ENCODE data around the gene SNX33. TPM values are rescaled to one million over a fixed set of nuclear protein-coding genes. Genes with fewer than 3 reads are reported as not detected.
"Not testable (repeated sequence)": the region's sequence is repeated elsewhere in the genome, so short reads cannot be mapped to it uniquely, and the experiment has no call there.

The SNX33 gene
- total RNA-seq, 4 donors from 2014 or later: 32.1 to 59.7 (median 49.5) TPM

GRCh38 chr15:75622505-75622904, 25.2 kb upstream of the SNX33 start:
- DNase-seq (ENCODE audit: low spot score in 2 of 2): no peak
- 70% methylated on average over 2 of the region's 2 CpGs for WGBS
- TF ChIP-seq POLR2AphosphoS5 (IDR thresholded peaks at IDR 0.05) (no peak), POLR2A (IDR thresholded peaks at IDR 0.05) (no peak), CTCF (IDR thresholded peaks at IDR 0.05) (no peak), EP300 (IDR thresholded peaks at IDR 0.05) (no peak)
- Histone ChIP-seq H3K4me1 (peaks cover 36% of the 10 kb centered on the region), H3K36me3 (peaks cover 18% of the 10 kb centered on the region), H3K27me3 (no peaks in the 10 kb centered on the region), H3K4me3 (no peak overlapping the region), H3K9me3 (no peaks in the 10 kb centered on the region), H3K27ac (no peak overlapping the region)

GRCh38 chr15:75625542-75626347, 22.0 kb upstream of the SNX33 start, which contains the start of gene SNUPN:
SNUPN (minus strand) TSS chr15:75625725; CDS start chr15:75621051, 4,674 bp downstream.
- H3K27me3 ChIP-seq: no peaks in the 10 kb centered on the region
- H3K9me3 ChIP-seq: no peaks in the 10 kb centered on the region
- H3K27ac ChIP-seq: peak within 1 kb of the TSS; percentile 90
- 1% methylated on average over 16 of the region's 47 CpGs for WGBS
- peak in 1 of 3 donors; percentile 15 for TF ChIP-seq POLR2AphosphoS5 (IDR thresholded peaks at IDR 0.05)
- no peak for TF ChIP-seq POLR2A (IDR thresholded peaks at IDR 0.05)
- peaks cover 21% of the 10 kb centered on the region for H3K4me1 ChIP-seq
- peak; percentile 97 for DNase-seq (ENCODE audit: low spot score in 2 of 2)
- H3K36me3 ChIP-seq: no peaks in the 10 kb centered on the region
- peak within 1 kb of the TSS; percentile 71 for H3K4me3 ChIP-seq

DNA sequence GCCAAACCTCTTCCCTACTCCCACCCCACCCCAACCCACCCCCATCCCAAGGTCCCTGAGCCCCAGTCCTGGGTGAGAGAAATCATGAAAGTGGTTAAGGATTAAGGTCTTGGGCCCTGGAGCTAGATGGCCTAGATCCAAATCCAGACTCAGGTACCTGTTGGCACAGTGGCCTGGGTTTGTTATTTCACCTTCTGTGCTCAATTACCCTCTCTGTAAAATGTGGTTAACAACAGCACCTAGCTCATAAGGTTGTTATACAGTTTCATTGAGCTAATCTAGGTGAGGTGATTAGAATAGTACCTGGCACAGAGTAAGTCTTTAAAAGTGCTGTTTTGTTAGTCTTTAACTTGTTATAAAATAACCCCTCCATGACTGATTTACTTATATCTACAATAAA, 15.8 kb upstream of the SNX33 start:
- peaks cover 3% of the 10 kb centered on the region for H3K36me3 ChIP-seq
- no peak for TF ChIP-seq POLR2A (IDR thresholded peaks at IDR 0.05)
- TF ChIP-seq EP300 (IDR thresholded peaks at IDR 0.05): no peak
- no peak for TF ChIP-seq POLR2AphosphoS5 (IDR thresholded peaks at IDR 0.05)
- no peak for TF ChIP-seq CTCF (IDR thresholded peaks at IDR 0.05)
- peaks cover 16% of the 10 kb centered on the region for H3K4me1 ChIP-seq
- H3K27me3 ChIP-seq: no peaks in the 10 kb centered on the region
- H3K9me3 ChIP-seq: no peaks in the 10 kb centered on the region
- no peak for DNase-seq (ENCODE audit: low spot score in 2 of 2)
- H3K4me3 ChIP-seq: no peak overlapping the region
- no peak overlapping the region for H3K27ac ChIP-seq

DNA sequence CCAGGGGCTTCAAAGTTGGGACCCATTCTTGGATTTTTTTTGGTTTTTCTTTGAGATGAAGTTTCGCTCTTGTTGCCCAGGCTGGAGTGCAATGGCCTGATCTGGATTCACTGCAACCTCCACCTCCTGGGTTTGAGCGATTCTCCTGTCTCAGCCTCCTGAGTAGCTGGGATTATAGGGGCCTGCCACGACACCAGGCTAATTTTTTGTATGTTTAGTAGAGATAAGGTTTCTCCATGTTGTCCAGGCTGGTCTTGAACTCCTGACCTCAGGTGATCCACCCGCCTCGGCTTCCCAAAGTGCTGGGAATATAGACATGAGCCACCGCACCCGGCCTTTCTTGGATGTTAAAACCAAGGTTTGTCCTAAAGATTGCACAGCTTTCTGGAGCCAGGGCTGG, 13.8 kb upstream of the SNX33 start:
- peaks cover 36% of the 10 kb centered on the region for H3K4me1 ChIP-seq

GRCh38 chr15:75636026-75636425, 11.7 kb upstream of the SNX33 start:
- 80% methylated on average over 6 of the region's 6 CpGs for WGBS
- Histone ChIP-seq H3K4me1 (peaks cover 50% of the 10 kb centered on the region), H3K27ac (no peak overlapping the region), H3K4me3 (no peak overlapping the region), H3K36me3 (peaks cover 6% of the 10 kb centered on the region), H3K9me3 (no peaks in the 10 kb centered on the region), H3K27me3 (no peaks in the 10 kb centered on the region)
- no peak for DNase-seq (ENCODE audit: low spot score in 2 of 2)
- no peak for TF ChIP-seq POLR2AphosphoS5 (IDR thresholded peaks at IDR 0.05)
- TF ChIP-seq CTCF (IDR thresholded peaks at IDR 0.05): no peak
- TF ChIP-seq POLR2A (IDR thresholded peaks at IDR 0.05): no peak
- no peak for TF ChIP-seq EP300 (IDR thresholded peaks at IDR 0.05)

More for the DNA sequence above, 13.8 kb upstream of the SNX33 start:
- not testable (repeated sequence) for H3K36me3 ChIP-seq; H3K27me3 ChIP-seq; H3K4me3 ChIP-seq; H3K27ac ChIP-seq; DNase-seq (ENCODE audit: low spot score in 2 of 2); H3K9me3 ChIP-seq
- WGBS: 86% methylated on average over 7 of the region's 7 CpGs

GRCh38 chr15:75637245-75638009, 10.3 kb upstream of the SNX33 start:
- Histone ChIP-seq H3K27ac (no peak overlapping the region), H3K4me3 (peak overlapping the region; percentile 85), H3K4me1 (peaks cover 52% of the 10 kb centered on the region), H3K9me3 (no peaks in the 10 kb centered on the region), H3K36me3 (peaks cover 6% of the 10 kb centered on the region), H3K27me3 (no peaks in the 10 kb centered on the region)
- no peak for DNase-seq (ENCODE audit: low spot score in 2 of 2)
- TF ChIP-seq EP300 (IDR thresholded peaks at IDR 0.05): no peak
- no peak for TF ChIP-seq CTCF (IDR thresholded peaks at IDR 0.05)
- TF ChIP-seq POLR2A (IDR thresholded peaks at IDR 0.05): no peak
- no peak for TF ChIP-seq POLR2AphosphoS5 (IDR thresholded peaks at IDR 0.05)
- 61% methylated on average over 4 of the region's 4 CpGs for WGBS
